ENCODE measurements around the gene PRKAG2.

The PRKAG2 gene

GRCh38 chr7:151866028-151866427 lies 10.9 kb downstream of the PRKAG2 start:
- no peak for DNase-seq (ENCODE audit: low read depth in 2 of 2)
- no peak overlapping the region for H3K4me3 ChIP-seq (replicated peaks in 1 of 2; ENCODE audit: low read depth in 2 of 2, low read length in 2 of 2)
- no peak for TF ChIP-seq CTCF (IDR thresholded peaks at IDR 0.05; ENCODE audit: low read depth, low read length)

- no peak for TF ChIP-seq CTCF (IDR thresholded peaks at IDR 0.05; ENCODE audit: low read depth, low read length)
- DNase-seq (ENCODE audit: low read depth in 2 of 2), result no peak
- H3K4me3 ChIP-seq (replicated peaks in 1 of 2; ENCODE audit: low read depth in 2 of 2, low read length in 2 of 2), result no peak overlapping the region
Observed at GRCh38 chr7:151865070-151865670, 11.7 kb downstream of the PRKAG2 start.

GRCh38 chr7:151864561-151864960 lies 12.4 kb downstream of the PRKAG2 start:
- TF ChIP-seq CTCF (IDR thresholded peaks at IDR 0.05; ENCODE audit: low read depth, low read length), result no peak
- DNase-seq (ENCODE audit: low read depth in 2 of 2), result no peak
- H3K4me3 ChIP-seq (replicated peaks in 1 of 2; ENCODE audit: low read depth in 2 of 2, low read length in 2 of 2), result no peak overlapping the region

GRCh38 chr7:151864081-151864480 lies 12.8 kb downstream of the PRKAG2 start:
- TF ChIP-seq CTCF (IDR thresholded peaks at IDR 0.05; ENCODE audit: low read depth, low read length), result no peak
- no peak overlapping the region for H3K4me3 ChIP-seq (replicated peaks in 1 of 2; ENCODE audit: low read depth in 2 of 2, low read length in 2 of 2)
- no peak for DNase-seq (ENCODE audit: low read depth in 2 of 2)

- no peak for TF ChIP-seq CTCF (IDR thresholded peaks at IDR 0.05; ENCODE audit: low read depth, low read length)
- DNase-seq (ENCODE audit: low read depth in 2 of 2), result no peak
- H3K4me3 ChIP-seq (replicated peaks in 1 of 2; ENCODE audit: low read depth in 2 of 2, low read length in 2 of 2), result no peak overlapping the region
Observed at GRCh38 chr7:151863386-151864079, 13.4 kb downstream of the PRKAG2 start.

GRCh38 chr7:151862606-151863381 lies 14.1 kb downstream of the PRKAG2 start:
- no peak overlapping the region for H3K4me3 ChIP-seq (replicated peaks in 1 of 2; ENCODE audit: low read depth in 2 of 2, low read length in 2 of 2)
- no peak for TF ChIP-seq CTCF (IDR thresholded peaks at IDR 0.05; ENCODE audit: low read depth, low read length)
- DNase-seq (ENCODE audit: low read depth in 2 of 2), result no peak
